HepG2 (cell line): ENCODE data around the gene MBNL3. TPM values are rescaled to one million over a fixed set of nuclear protein-coding genes. Genes with fewer than 3 reads are reported as not detected.

Experiments used
- AGO2 ChIP-seq: fragments of 200-400 bp; formaldehyde crosslinking; optimal IDR thresholded peaks from 2 replicates; pipeline ENCODE3; 2017; ENCODE audit warnings: mild to moderate bottlenecking, low read depth, low read length, moderate library complexity
- CCDC6 ChIP-seq: sonication (generic); formaldehyde crosslinking; IDR thresholded peaks from 2 replicates; pipeline ENCODE4 v1.8.1; 2022; ENCODE audit warnings: mild to moderate bottlenecking, missing genetic modification reagents, moderate library complexity
- KLF13 ChIP-seq: sonication (generic); formaldehyde crosslinking; IDR thresholded peaks from 2 replicates; pipeline ENCODE4 v1.4.0; 2020; ENCODE audit warnings: mild to moderate bottlenecking, missing genetic modification reagents
- PHF8 ChIP-seq: sonication (generic); formaldehyde crosslinking; IDR thresholded peaks from 2 replicates; pipeline ENCODE4 v1.5.0; 2020; ENCODE audit warnings: missing genetic modification reagents
- PRPF4 ChIP-seq: fragments of 200-400 bp; formaldehyde crosslinking; IDR thresholded peaks from 2 replicates; pipeline ENCODE4 v1.6.1; 2016; ENCODE audit warnings: low read length, low read depth; ENCODE audit not compliant: poor library complexity, severe bottlenecking
- SALL1 ChIP-seq: sonication (generic); formaldehyde crosslinking; IDR thresholded peaks from 2 replicates; pipeline ENCODE4 v1.8.0; 2022; ENCODE audit warnings: mild to moderate bottlenecking, missing genetic modification reagents
- SOX6 ChIP-seq, 2 experiments: fragments of 450-650 bp in 1 of 2; sonication (generic) in 1 of 2; formaldehyde crosslinking in 1 of 2; IDR thresholded peaks; 2 replicates each; pipeline versions ENCODE4 v1.4.0 to v1.6.1; 2017 to 2020; ENCODE audit warnings: antibody characterized with exemption in 1 of 2, mild to moderate bottlenecking in 1 of 2, missing genetic modification reagents in 1 of 2
- polyA plus RNA-seq, 8 experiments: library from polyadenylated mRNA; depleted of rRNA in 3 of 8; stranded (reverse) in 7 of 8; unstranded in 1 of 8; fragments of >200 nt; fragmentation: Illumina TruSeq in 4 of 8; extraction: Trizol in 4 of 8; gene quantifications; 2 replicates each; pipeline versions ENCODE4 v1.2.1 to v1.2.3, GENCODE V29; 2011 to 2016; ENCODE audit warnings: low read depth in 4 of 8, missing spikeins in 1 of 8, mixed read lengths in 1 of 8; ENCODE audit not compliant: insufficient read depth in 1 of 8
- total RNA-seq, 5 experiments: library from RNA; depleted of rRNA; stranded (reverse); fragments of >200 nt; fragmentation: Illumina TruSeq; extraction: Trizol; gene quantifications; 2 replicates each; pipeline ENCODE4 v1.2.3, GENCODE V29; 2016; ENCODE audit warnings: low read depth in 1 of 5
- TF ChIP-seq, protein P1 (sequence below), 2 experiments: fragments of 450-650 bp in 1 of 2; sonication (generic) in 1 of 2; formaldehyde crosslinking in 1 of 2; IDR thresholded peaks; 2 replicates each; pipeline versions ENCODE4 v1.6.1 to v1.8.0; 2016 to 2022; ENCODE audit warnings: antibody characterized with exemption in 1 of 2, mild to moderate bottlenecking in 1 of 2, missing genetic modification reagents in 1 of 2

Gene MBNL3
- total and polyA plus RNA-seq, 2 of the 13 experiments (the other 11 are each of a cell fraction or from before 2014, with no cell fraction given) = 155 to 257 TPM

DNA sequence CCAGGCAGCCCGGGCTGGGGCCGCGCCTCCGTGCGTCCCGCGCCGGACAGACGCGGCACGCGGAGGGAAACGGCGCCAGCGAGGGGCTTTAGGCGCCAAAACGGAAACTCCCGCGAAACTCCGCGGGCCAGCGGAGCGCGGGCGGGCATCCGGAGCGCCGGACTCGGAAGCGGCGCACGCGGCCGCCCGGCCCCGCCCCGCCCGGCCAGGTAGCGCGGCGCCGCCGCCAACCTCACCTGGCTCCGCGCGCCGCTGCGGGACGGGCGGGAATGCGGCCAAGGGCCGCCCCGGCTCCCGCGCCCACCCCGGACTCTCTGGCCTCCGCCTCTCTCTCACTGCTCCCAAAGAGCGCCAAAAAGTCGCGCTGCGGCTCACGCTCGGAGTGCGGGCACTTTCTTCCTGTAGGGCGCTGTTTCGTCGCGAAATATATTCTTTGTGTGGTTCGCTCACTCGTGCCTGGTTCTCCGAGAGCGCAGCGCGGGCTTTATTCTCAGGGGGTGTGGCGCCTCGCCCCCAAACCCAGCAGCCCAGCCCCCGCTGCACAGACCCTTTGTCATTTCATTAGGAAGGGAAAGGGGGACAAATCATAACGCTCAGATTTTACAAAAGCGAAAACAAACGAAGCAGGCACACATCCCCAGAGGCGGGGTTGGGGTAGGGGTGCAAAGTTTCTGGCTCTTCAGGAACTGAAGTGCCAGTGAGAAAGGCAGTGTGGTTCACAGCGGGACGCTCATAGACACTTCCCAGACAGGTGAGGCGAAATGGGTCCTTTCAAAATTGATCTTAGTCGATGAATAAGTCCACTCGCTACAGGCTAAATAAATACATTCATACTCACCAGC, 961 bp upstream of the MBNL3 start (continued):
- TF ChIP-seq, protein P1, sequence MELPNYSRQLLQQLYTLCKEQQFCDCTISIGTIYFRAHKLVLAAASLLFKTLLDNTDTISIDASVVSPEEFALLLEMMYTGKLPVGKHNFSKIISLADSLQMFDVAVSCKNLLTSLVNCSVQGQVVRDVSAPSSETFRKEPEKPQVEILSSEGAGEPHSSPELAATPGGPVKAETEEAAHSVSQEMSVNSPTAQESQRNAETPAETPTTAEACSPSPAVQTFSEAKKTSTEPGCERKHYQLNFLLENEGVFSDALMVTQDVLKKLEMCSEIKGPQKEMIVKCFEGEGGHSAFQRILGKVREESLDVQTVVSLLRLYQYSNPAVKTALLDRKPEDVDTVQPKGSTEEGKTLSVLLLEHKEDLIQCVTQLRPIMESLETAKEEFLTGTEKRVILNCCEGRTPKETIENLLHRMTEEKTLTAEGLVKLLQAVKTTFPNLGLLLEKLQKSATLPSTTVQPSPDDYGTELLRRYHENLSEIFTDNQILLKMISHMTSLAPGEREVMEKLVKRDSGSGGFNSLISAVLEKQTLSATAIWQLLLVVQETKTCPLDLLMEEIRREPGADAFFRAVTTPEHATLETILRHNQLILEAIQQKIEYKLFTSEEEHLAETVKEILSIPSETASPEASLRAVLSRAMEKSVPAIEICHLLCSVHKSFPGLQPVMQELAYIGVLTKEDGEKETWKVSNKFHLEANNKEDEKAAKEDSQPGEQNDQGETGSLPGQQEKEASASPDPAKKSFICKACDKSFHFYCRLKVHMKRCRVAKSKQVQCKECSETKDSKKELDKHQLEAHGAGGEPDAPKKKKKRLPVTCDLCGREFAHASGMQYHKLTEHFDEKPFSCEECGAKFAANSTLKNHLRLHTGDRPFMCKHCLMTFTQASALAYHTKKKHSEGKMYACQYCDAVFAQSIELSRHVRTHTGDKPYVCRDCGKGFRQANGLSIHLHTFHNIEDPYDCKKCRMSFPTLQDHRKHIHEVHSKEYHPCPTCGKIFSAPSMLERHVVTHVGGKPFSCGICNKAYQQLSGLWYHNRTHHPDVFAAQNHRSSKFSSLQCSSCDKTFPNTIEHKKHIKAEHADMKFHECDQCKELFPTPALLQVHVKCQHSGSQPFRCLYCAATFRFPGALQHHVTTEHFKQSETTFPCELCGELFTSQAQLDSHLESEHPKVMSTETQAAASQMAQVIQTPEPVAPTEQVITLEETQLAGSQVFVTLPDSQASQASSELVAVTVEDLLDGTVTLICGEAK (IDR thresholded peaks at IDR 0.05) = no peak
- TF ChIP-seq, protein P1 (CRISPR knock-in tag; IDR thresholded peaks at IDR 0.05) = no peak
- TF ChIP-seq KLF13 (CRISPR knock-in tag) (no peak), CCDC6 (CRISPR knock-in tag) (peak; percentile 36; the same call in 1 of the 2 replicates), SOX6 (IDR thresholded peaks at IDR 0.05) (no peak), SOX6 (CRISPR knock-in tag; IDR thresholded peaks at IDR 0.05) (peak; percentile 28), AGO2 (peak; percentile 81), SALL1 (peak; percentile 5), PRPF4 (no peak), PHF8 (peak; percentile 35; the same call in 1 of the 2 replicates)
